GM18508 (cell line): ENCODE measurements around the gene FBXL20.
A peak's percentile ranks its signal among the peaks of the same experiment; 100 is the strongest.
"Not testable (repeated sequence)": the region's sequence is repeated elsewhere in the genome, so short reads cannot be mapped to it uniquely, and the experiment has no call there.

Experiments
- ATAC-seq: cut with Tn5 transposase; IDR thresholded peaks from one replicate; pipeline ENCODE4 v1.9.1; 2021; ENCODE audit warnings: moderate number of reproducible peaks; ENCODE audit not compliant: insufficient read depth, unreplicated experiment

Gene FBXL20

GRCh38 chr17:39401412-39402243 lies at the start of gene FBXL20:
Gene FBXL20 (minus strand): TSS chr17:39401626. CDS start chr17:39401402, 224 bp downstream.
- no peak for ATAC-seq

GRCh38 chr17:39450847-39451581 lies 49.6 kb upstream of the FBXL20 start, which contains the start of gene MED1:
Gene MED1 (minus strand): TSS chr17:39451263. CDS start chr17:39451062, 201 bp downstream.
- peak; percentile 68 for ATAC-seq

GRCh38 chr17:39450051-39450450 lies 48.6 kb upstream of the FBXL20 start:
- no peak for ATAC-seq

GRCh38 chr17:39447561-39447960 lies 46.1 kb upstream of the FBXL20 start:
- ATAC-seq = no peak

GRCh38 chr17:39443326-39443725 lies 41.9 kb upstream of the FBXL20 start:
- ATAC-seq = no peak

GRCh38 chr17:39439868-39440267 lies 38.4 kb upstream of the FBXL20 start:
- not testable (repeated sequence) for ATAC-seq

GRCh38 chr17:39429600-39429999 lies 28.2 kb upstream of the FBXL20 start:
- ATAC-seq = no peak

- no peak for ATAC-seq
Measured at GRCh38 chr17:39416141-39416540, 14.7 kb upstream of the FBXL20 start.

GRCh38 chr17:39410279-39410678 lies 8.9 kb upstream of the FBXL20 start:
- ATAC-seq = no peak

- ATAC-seq = no peak
Measured at GRCh38 chr17:39408360-39408759, 6.9 kb upstream of the FBXL20 start.

- no peak for ATAC-seq
Measured at GRCh38 chr17:39406951-39407350, 5.5 kb upstream of the FBXL20 start.

GRCh38 chr17:39405436-39405835 lies 4.0 kb upstream of the FBXL20 start:
- ATAC-seq = no peak

GRCh38 chr17:39404542-39405378 lies 3.3 kb upstream of the FBXL20 start:
- no peak for ATAC-seq

GRCh38 chr17:39402890-39403605 lies 1.6 kb upstream of the FBXL20 start:
- ATAC-seq = no peak

GRCh38 chr17:39402244-39402889 lies 941 bp upstream of the FBXL20 start:
- ATAC-seq = no peak

GRCh38 chr17:39400547-39401411 lies 647 bp downstream of the FBXL20 start:
- no peak for ATAC-seq

- ATAC-seq = no peak
Measured at GRCh38 chr17:39399791-39400190, 1.6 kb downstream of the FBXL20 start.

- no peak for ATAC-seq
Measured at GRCh38 chr17:39393736-39394135, 7.7 kb downstream of the FBXL20 start.
